H1 (cell line): ENCODE results near the gene BTBD9. TPM values are rescaled to one million over a fixed set of nuclear protein-coding genes. Genes with fewer than 3 reads are reported as not detected.

Source experiments
- CTCF ChIP-seq, 3 experiments: IDR thresholded peaks; 1 replicate in 2 of 3; 2 replicates in 1 of 3; pipeline versions ENCODE4 v1.5.1 to v1.6.1; 2011; ENCODE audit warnings: low read length in 3 of 3, mild to moderate bottlenecking in 3 of 3, inconsistent platforms in 2 of 3, low read depth in 1 of 3, moderate library complexity in 1 of 3; ENCODE audit not compliant: insufficient read depth in 1 of 3; ENCODE audit errors: control extremely low read depth in 1 of 3
- polyA plus RNA-seq, 7 experiments: library from polyadenylated mRNA; depleted of rRNA in 3 of 7; stranded (reverse) in 5 of 7; unstranded in 2 of 7; fragments of >200 nt in 5 of 7; fragments of 200-250 nt in 2 of 7; gene quantifications; 1 replicate in 5 of 7; 2 replicates in 1 of 7; 4 replicates in 1 of 7; pipeline versions ENCODE4 v1.2.1 to v1.2.3, GENCODE V29; 2011 to 2013; ENCODE audit warnings: missing spikeins in 2 of 7, mixed read lengths in 2 of 7
- total RNA-seq: library from RNA; stranded (reverse); fragmentation: NEBNext Ultra II Directional; extraction: Animal tissue kit (Norgen Biotek cat#: 25700); gene quantifications from 2 replicates; pipeline ENCODE4 v1.2.1, GENCODE V29; 2021

The BTBD9 gene
- total and polyA plus RNA-seq, 2 of the 8 experiments (the other 6 are each of a cell fraction or from before 2014, with no cell fraction given): 0.92 to 4.1 TPM

DNA sequence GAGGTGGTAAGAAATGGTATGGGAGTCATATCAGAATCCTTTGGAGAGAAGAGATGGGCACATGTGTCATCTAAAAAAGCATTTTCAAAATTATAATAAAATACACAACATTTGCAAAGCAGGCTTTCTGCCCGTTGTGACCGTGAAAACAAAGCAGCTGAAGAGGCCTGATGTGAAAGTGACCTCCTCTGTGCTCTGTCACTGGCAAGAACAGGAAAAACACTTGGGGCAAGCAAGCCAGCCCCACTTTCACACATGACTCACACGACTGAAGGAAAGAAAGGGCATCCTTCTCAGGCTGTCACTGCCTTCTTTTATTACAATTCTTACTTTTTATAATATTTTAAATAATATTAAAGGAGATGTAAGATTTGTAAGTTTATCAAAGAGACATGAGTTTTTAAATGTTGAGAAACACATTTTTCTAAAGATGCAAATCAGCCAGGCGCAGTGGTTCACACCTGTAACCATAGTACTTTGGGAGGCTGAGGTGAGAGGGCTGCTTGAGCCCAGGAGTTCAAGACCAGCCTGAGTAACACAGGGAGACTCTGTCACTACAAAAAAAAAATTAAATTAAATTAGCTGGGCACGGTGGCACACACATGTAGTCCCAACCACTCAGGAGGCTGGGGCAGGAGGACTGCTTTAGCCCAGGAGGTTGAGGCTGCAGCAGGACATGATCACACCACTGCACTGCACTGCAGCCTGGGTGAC, 143.7 kb downstream of the BTBD9 start (continued):
- TF ChIP-seq CTCF (IDR thresholded peaks at IDR 0.05; ENCODE audit: control extremely low read depth in 1 of 3, insufficient read depth in 1 of 3, low read depth in 1 of 3, low read length in 3 of 3): no peak
